Activated T-helper 17 cell treated with anti-CD3 and anti-CD28 coated beads, Interleukin-2, amount 50 U/mL, for 72 hours (primary cell): ENCODE measurements around the gene PSME4. TPM values are rescaled to one million over a fixed set of nuclear protein-coding genes. Genes with fewer than 3 reads are reported as not detected.
A peak's percentile ranks its signal among the peaks of the same experiment; 100 is the strongest.
"Not testable (repeated sequence)": the region's sequence is repeated elsewhere in the genome, so short reads cannot be mapped to it uniquely, and the experiment has no call there.

Experiments
- ATAC-seq: fragments of 150-1000 bp; cut with Tn5 transposase; replicated peaks from 2 replicates; pipeline ENCODE4 v1.10.0; 2021; ENCODE audit warnings: mild to moderate bottlenecking, moderate library complexity
- H3K27ac Mint-ChIP-seq: one replicate; pipeline ENCODE4 v1.8.0; 2022; ENCODE audit warnings: mixed read lengths
- H3K27me3 Mint-ChIP-seq: one replicate; pipeline ENCODE4 v1.8.0; 2022; ENCODE audit warnings: mixed read lengths
- H3K36me3 Mint-ChIP-seq: one replicate; pipeline ENCODE4 v1.8.0; 2022; ENCODE audit warnings: low read depth, mild to moderate bottlenecking, mixed read lengths
- H3K4me1 Mint-ChIP-seq: one replicate; pipeline ENCODE4 v1.8.0; 2022; ENCODE audit warnings: mixed read lengths
- H3K4me3 Mint-ChIP-seq: one replicate; pipeline ENCODE4 v1.8.0; 2022; ENCODE audit warnings: mild to moderate bottlenecking, mixed read lengths
- H3K9me3 Mint-ChIP-seq: one replicate; pipeline ENCODE4 v1.8.0; 2022; ENCODE audit warnings: mixed read lengths
- total RNA-seq, 2 donors: library from RNA; stranded (reverse); gene quantifications; one replicate each; pipeline ENCODE4 v1.2.3, GENCODE V29; 2022

PSME4 gene
- total RNA-seq, 2 donors from 2014 or later: 30.9 to 47.9 TPM

DNA sequence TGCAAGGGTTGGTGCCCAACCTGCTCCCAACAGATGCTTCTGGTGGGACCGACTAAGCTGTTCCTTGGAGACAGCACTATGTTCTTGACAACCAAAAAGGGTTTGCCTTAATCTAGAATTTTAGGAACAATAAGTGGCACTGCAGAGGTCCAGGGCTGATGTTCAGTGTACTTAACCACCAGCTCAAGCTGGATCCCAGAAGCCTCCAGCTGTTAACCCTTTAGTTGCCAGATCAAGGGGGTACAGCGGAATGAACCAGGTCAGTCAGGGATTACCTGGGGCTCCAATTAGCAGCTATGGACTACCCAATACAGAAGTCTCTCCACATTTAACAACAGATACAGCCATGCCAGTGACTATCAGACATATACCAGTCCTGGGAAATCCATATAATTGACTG, 114.5 kb downstream of the PSME4 start:
- Mint-ChIP-seq H3K36me3 (peaks cover 27% of the 10 kb centered on the region), H3K27me3 (no peaks in the 10 kb centered on the region), H3K27ac (no peak overlapping the region), H3K4me1 (no peaks in the 10 kb centered on the region), H3K9me3 (no peaks in the 10 kb centered on the region), H3K4me3 (no peak overlapping the region)
- ATAC-seq: no peak

GRCh38 chr2:53854678-53855077, 116.1 kb downstream of the PSME4 start:
- no peak overlapping the region for H3K4me3 Mint-ChIP-seq
- no peak for ATAC-seq
- no peaks in the 10 kb centered on the region for H3K27me3 Mint-ChIP-seq
- peak overlapping the region; percentile 18 for H3K27ac Mint-ChIP-seq
- peaks cover 16% of the 10 kb centered on the region for H3K36me3 Mint-ChIP-seq
- no peaks in the 10 kb centered on the region for H3K4me1 Mint-ChIP-seq
- no peaks in the 10 kb centered on the region for H3K9me3 Mint-ChIP-seq

DNA sequence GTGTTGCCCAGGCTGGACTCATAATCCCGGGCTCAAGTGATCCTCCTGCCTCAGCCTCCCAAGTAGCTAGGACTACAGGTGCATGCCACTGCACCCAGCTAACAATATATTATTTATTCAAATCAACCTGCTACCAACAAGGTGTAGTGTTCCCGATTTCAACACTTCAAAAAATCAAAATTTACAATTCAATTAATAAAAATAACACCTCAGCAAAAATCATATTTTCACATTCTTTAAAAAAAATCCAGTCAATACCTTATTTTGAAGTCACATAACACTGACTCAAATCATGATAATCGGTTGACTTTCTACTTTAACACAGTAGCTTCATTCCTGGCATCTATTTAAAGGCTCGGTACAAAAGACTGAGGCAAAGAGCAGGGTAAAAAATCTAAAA, 118.3 kb downstream of the PSME4 start:
- no peak overlapping the region for H3K27ac Mint-ChIP-seq
- H3K4me1 Mint-ChIP-seq: no peaks in the 10 kb centered on the region
- H3K9me3 Mint-ChIP-seq: no peaks in the 10 kb centered on the region
- no peak for ATAC-seq
- H3K27me3 Mint-ChIP-seq: no peaks in the 10 kb centered on the region
- no peak overlapping the region for H3K4me3 Mint-ChIP-seq
- H3K36me3 Mint-ChIP-seq: peaks cover 16% of the 10 kb centered on the region

DNA sequence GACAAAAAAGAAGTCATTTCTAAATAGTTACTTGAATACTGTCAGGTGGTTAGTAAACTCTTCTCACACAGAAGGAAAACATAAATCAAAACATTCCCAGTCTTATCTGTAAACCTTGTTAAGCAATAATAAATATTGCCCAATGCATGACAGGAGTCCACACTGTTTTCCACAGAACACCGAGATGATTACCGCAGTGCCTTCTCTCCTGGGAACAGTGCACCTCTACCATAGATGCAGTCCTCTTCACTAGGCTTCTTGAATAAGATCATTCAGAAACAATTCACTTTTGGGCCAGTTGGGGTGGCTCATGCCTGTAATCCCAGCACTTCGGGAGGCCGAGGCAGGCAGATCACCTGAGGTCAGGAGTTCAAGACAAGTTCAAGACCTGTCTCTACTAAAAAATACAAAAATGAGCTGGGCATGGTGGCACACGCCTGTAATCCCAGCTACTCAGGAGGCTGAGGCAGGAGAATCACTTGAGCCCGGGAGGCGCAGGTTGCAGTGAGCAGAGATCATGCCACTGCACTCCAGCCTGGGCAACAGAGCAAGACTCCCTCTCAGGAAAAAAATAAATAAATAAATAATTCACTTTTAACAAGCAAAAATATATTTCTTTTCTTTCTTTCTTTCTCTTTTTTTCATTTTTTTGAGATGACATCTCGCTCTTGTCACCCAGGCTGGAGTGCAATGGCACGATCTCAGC, 119.6 kb downstream of the PSME4 start:
- H3K9me3 Mint-ChIP-seq, ATAC-seq, H3K4me3 Mint-ChIP-seq, H3K27ac Mint-ChIP-seq, H3K4me1 Mint-ChIP-seq, H3K27me3 Mint-ChIP-seq: not testable (repeated sequence)
- peaks cover 16% of the 10 kb centered on the region for H3K36me3 Mint-ChIP-seq

DNA sequence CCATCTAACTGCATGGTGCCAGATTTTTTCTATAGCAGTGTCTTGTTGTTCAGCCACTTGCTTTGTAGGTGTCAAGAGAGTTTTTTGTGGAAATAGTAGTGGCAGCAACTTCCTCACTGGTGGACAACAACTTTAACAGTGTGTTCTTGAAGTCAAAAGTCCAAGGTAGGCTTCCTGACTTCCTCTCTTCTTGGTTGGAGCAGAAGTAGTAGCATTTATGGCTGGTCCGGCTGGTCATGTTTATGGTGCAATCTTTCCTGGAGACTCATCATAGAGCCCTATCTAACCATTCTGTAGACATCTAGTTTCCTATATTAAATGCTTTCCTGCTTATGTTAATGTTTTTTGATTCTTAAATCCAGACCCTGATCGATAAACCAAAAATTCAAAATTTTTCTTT, 122.7 kb downstream of the PSME4 start:
- no peaks in the 10 kb centered on the region for H3K9me3 Mint-ChIP-seq
- no peaks in the 10 kb centered on the region for H3K27me3 Mint-ChIP-seq
- no peaks in the 10 kb centered on the region for H3K36me3 Mint-ChIP-seq
- no peak overlapping the region for H3K4me3 Mint-ChIP-seq
- no peaks in the 10 kb centered on the region for H3K4me1 Mint-ChIP-seq
- no peak for ATAC-seq
- H3K27ac Mint-ChIP-seq: no peak overlapping the region

- Mint-ChIP-seq H3K4me1 (no peaks in the 10 kb centered on the region), H3K4me3 (no peak overlapping the region), H3K9me3 (no peaks in the 10 kb centered on the region), H3K27me3 (no peaks in the 10 kb centered on the region), H3K27ac (no peak overlapping the region), H3K36me3 (no peaks in the 10 kb centered on the region)
- no peak for ATAC-seq
Observed at GRCh38 chr2:53843595-53843994, 127.2 kb downstream of the PSME4 start.

DNA sequence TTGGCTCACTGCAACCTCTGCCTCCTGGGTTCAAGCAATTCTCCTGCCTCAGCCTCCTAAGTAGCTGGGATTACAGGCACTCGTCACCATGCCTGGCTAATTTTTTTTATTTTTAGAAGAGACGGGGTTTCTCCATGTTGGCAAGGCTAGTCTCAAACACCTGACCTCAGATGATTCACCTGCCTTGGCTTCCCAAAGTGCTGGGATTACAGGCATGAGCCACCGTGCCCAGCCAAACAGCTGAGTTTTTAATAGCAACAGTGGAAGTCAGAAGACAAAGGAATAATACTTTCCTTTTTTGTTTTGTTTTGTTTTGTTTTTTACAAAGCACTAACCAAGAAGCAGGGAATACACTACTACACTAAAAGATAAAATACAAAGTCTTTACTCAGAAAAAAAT, 127.9 kb downstream of the PSME4 start:
- Mint-ChIP-seq H3K27me3 (no peaks in the 10 kb centered on the region), H3K4me3 (no peak overlapping the region), H3K4me1 (no peaks in the 10 kb centered on the region), H3K36me3 (no peaks in the 10 kb centered on the region), H3K9me3 (no peaks in the 10 kb centered on the region), H3K27ac (no peak overlapping the region)
- ATAC-seq: no peak

- not testable (repeated sequence) for H3K27ac Mint-ChIP-seq, H3K4me3 Mint-ChIP-seq, H3K27me3 Mint-ChIP-seq, ATAC-seq, H3K9me3 Mint-ChIP-seq, H3K4me1 Mint-ChIP-seq, H3K36me3 Mint-ChIP-seq
Observed at GRCh38 chr2:53841651-53842050, 129.1 kb downstream of the PSME4 start.

DNA sequence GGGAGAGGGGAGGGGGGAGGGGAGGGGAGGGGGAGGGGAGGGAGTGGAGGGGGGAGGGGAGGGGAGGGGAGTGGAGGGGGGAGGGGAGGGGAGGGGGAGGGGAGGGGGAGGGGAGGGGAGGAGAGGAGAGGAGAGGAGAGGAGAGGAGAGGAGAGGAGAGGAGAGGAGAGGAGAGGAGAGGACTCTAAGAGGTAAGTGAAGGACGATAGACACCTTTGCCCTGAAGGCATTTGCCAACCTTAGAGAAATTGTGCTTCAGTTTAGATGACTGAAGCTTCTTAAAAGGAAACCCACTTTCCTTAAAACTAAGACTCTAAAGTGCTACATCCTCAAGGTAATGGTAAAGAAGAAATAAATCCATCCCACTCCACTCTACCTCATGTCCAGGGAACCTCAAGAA, 130.2 kb downstream of the PSME4 start:
- Mint-ChIP-seq H3K4me3 (no peak overlapping the region), H3K36me3 (no peaks in the 10 kb centered on the region), H3K4me1 (no peaks in the 10 kb centered on the region), H3K9me3 (no peaks in the 10 kb centered on the region), H3K27ac (no peak overlapping the region), H3K27me3 (no peaks in the 10 kb centered on the region)
- ATAC-seq: no peak

DNA sequence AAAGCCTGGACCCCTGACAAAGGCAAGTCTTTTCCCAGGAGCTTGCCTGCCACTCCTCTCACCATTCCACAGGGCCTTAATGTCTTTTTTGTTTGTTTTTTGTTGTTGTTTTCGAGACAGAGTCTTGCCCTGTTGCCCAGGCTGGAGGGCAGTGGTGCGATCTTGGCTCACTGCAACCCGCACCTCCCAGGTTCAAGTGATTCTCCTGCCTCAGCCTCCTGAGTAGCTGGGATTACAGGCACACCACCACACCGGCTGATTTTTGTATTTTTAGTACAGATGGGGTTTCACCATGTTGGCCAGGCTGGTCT, 140.9 kb downstream of the PSME4 start:
- H3K36me3 Mint-ChIP-seq, H3K4me3 Mint-ChIP-seq, ATAC-seq, H3K27me3 Mint-ChIP-seq, H3K9me3 Mint-ChIP-seq, H3K27ac Mint-ChIP-seq, H3K4me1 Mint-ChIP-seq: not testable (repeated sequence)

- Mint-ChIP-seq H3K27me3 (no peaks in the 10 kb centered on the region), H3K4me1 (no peaks in the 10 kb centered on the region), H3K9me3 (peaks cover 6% of the 10 kb centered on the region), H3K4me3 (no peak overlapping the region), H3K27ac (no peak overlapping the region), H3K36me3 (peaks cover 10% of the 10 kb centered on the region)
- no peak for ATAC-seq
Observed at GRCh38 chr2:53829273-53829979, 141.4 kb downstream of the PSME4 start.

- Mint-ChIP-seq H3K4me1 (no peaks in the 10 kb centered on the region), H3K36me3 (peaks cover 2% of the 10 kb centered on the region), H3K9me3 (peaks cover 3% of the 10 kb centered on the region), H3K27me3 (no peaks in the 10 kb centered on the region), H3K27ac (no peak overlapping the region), H3K4me3 (no peak overlapping the region)
- no peak for ATAC-seq
Observed at GRCh38 chr2:53828331-53828730, 142.5 kb downstream of the PSME4 start.

- H3K9me3 Mint-ChIP-seq: peaks cover 3% of the 10 kb centered on the region
Observed at GRCh38 chr2:53827398-53828175, 143.2 kb downstream of the PSME4 start.

DNA sequence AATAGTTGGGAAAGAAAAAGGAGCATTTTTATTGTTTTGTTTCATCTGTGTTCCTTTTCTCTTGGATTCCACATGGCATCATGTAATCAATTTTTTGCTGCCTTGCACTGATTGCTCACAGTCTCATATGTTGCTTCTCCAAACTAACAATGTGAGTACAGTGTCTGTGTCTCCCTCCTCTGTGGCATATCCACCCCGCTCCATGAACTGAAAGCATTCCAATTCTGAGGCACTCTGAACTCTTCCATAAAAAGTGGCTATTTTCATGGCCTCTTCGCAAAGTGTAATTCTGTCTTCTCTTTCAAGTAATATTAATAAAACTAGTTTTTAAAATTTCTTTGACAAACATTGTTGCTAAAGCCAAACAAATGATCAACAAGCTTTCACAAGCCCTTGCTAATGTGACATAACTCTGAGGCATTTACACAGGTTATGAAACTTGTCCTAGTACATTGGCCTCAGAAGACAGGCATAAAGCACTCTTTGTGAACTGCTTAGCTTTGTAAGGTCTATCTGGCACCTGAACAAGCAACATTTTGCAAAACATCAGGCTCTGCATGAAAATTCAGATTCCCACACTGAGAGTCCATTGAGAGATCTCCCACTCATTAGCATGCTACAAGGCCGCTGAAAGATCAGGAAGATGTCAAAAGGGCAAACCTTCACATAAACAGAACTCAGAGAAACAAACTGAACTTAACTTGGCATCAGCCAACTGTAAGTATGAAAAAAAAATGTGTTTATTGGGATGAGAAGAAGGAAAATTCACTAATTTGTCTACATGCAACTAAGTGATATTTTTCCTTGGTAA, 144.0 kb downstream of the PSME4 start:
- Mint-ChIP-seq H3K9me3 (peaks cover 3% of the 10 kb centered on the region), H3K4me1 (no peaks in the 10 kb centered on the region), H3K36me3 (no peaks in the 10 kb centered on the region), H3K4me3 (no peak overlapping the region), H3K27ac (no peak overlapping the region), H3K27me3 (no peaks in the 10 kb centered on the region)
- ATAC-seq: no peak

More at GRCh38 chr2:53827398-53828175, 143.2 kb downstream of the PSME4 start:
- no peaks in the 10 kb centered on the region for H3K36me3 Mint-ChIP-seq
- H3K4me1 Mint-ChIP-seq: no peaks in the 10 kb centered on the region
- no peak for ATAC-seq
- H3K27ac Mint-ChIP-seq: no peak overlapping the region
- no peaks in the 10 kb centered on the region for H3K27me3 Mint-ChIP-seq
- H3K4me3 Mint-ChIP-seq: no peak overlapping the region
